Tibial nerve (tissue), 4 donors: ENCODE data around the gene SPRR2D.

Experiments used
- EP300 ChIP-seq, 2 donors: sonication (generic); formaldehyde crosslinking; IDR thresholded peaks; one replicate each; pipeline ENCODE4 v1.6.1; 2017; ENCODE audit warnings: antibody characterized with exemption in 2 of 2, mild to moderate bottlenecking in 1 of 2
- POLR2A ChIP-seq, 2 donors: fragments of 450-650 bp; IDR thresholded peaks; one replicate each; pipeline ENCODE4 v1.6.1; 2017; ENCODE audit warnings: antibody characterized with exemption in 2 of 2, mild to moderate bottlenecking in 2 of 2, moderate library complexity in 2 of 2
- TF ChIP-seq, protein P1 (sequence below), 5 experiments: fragments of 200-600 bp in 3 of 5; fragments of 450-650 bp in 2 of 5; sonication (generic) in 3 of 5; IDR thresholded peaks; one replicate each; pipeline ENCODE4 v1.5.1; 2016 to 2019; ENCODE audit warnings: antibody characterized with exemption in 5 of 5, mild to moderate bottlenecking in 3 of 5, moderate library complexity in 2 of 5

DNA sequence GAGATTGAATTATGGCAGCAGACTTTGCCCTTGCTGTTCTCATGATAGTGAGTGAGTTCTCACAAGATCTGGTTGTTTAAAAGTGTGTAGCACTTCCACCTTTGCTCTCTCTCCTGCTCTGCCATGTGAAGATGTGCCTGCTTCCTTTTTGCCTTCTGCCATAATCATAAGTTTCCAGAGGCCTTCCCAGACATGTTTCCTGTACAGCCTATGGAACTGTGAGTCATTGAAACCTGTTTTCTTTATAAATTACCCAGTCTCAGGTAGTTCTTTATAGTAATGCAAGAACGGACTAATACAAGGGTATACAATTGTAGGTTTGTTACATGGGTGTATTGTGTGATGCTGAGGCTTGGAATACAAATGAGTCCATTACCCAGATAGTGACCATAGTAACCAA is 5.7 kb downstream of the SPRR2D start:
- TF ChIP-seq, protein P1, sequence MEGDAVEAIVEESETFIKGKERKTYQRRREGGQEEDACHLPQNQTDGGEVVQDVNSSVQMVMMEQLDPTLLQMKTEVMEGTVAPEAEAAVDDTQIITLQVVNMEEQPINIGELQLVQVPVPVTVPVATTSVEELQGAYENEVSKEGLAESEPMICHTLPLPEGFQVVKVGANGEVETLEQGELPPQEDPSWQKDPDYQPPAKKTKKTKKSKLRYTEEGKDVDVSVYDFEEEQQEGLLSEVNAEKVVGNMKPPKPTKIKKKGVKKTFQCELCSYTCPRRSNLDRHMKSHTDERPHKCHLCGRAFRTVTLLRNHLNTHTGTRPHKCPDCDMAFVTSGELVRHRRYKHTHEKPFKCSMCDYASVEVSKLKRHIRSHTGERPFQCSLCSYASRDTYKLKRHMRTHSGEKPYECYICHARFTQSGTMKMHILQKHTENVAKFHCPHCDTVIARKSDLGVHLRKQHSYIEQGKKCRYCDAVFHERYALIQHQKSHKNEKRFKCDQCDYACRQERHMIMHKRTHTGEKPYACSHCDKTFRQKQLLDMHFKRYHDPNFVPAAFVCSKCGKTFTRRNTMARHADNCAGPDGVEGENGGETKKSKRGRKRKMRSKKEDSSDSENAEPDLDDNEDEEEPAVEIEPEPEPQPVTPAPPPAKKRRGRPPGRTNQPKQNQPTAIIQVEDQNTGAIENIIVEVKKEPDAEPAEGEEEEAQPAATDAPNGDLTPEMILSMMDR (IDR thresholded peaks at IDR 0.05) = no peak
- no peak for TF ChIP-seq POLR2A (IDR thresholded peaks at IDR 0.05)
- no peak for TF ChIP-seq EP300 (IDR thresholded peaks at IDR 0.05)
